ENCODE data around the gene PPP1R3E.

GRCh38 chr14:23348297-23348655, 45.6 kb upstream of the PPP1R3E start:
- no peak for TF ChIP-seq CTCF (conservative IDR thresholded peaks at IDR 0.05; ENCODE audit: low read depth, low read length)
- no peak for TF ChIP-seq EZH2 (IDR thresholded peaks at IDR 0.05; ENCODE audit: borderline replicate concordance, low read depth, low read length, poor library complexity, severe bottlenecking)
